Measurements from ENCODE around the gene ITFG2. TPM values are rescaled to one million over a fixed set of nuclear protein-coding genes. Genes with fewer than 3 reads are reported as not detected.
"Not testable (repeated sequence)": the region's sequence is repeated elsewhere in the genome, so short reads cannot be mapped to it uniquely, and the experiment has no call there.

ITFG2 gene
- total RNA-seq, 1 donor from 2014 or later = 90.6 TPM

- TF ChIP-seq CTCF (IDR thresholded peaks at IDR 0.05) = no peak
- intact Hi-C loops (cut with micrococcal nuclease) = no loop called here
- ATAC-seq (ENCODE audit: low read depth) (no peak), DNase-seq (no peak)
- peaks cover 24% of the 10 kb centered on the region for H3K36me3 Mint-ChIP-seq (ENCODE audit: low read depth)
- no peaks in the 10 kb centered on the region for H3K4me1 Mint-ChIP-seq
- no peaks in the 10 kb centered on the region for H3K27me3 Mint-ChIP-seq
- no peak overlapping the region for H3K4me3 Mint-ChIP-seq
- CTCF ChIA-PET = no interaction called here
- no peak overlapping the region for H3K27ac Mint-ChIP-seq
- H3K9me3 Mint-ChIP-seq = no peaks in the 10 kb centered on the region
- POLR2A ChIA-PET = no interaction called here
Measured at GRCh38 chr12:2858944-2859421, 46.5 kb downstream of the ITFG2 start.

- no peaks in the 10 kb centered on the region for H3K4me1 Mint-ChIP-seq
- peaks cover 20% of the 10 kb centered on the region for H3K36me3 Mint-ChIP-seq (ENCODE audit: low read depth)
- TF ChIP-seq CTCF (IDR thresholded peaks at IDR 0.05) = no peak
- ChIA-PET POLR2A (no interaction called here), CTCF (no interaction called here)
- intact Hi-C loops (cut with micrococcal nuclease) = no loop called here
- H3K9me3 Mint-ChIP-seq = no peaks in the 10 kb centered on the region
- H3K27me3 Mint-ChIP-seq = no peaks in the 10 kb centered on the region
- DNase-seq = no peak
- H3K4me3 Mint-ChIP-seq = no peak overlapping the region
- ATAC-seq (ENCODE audit: low read depth) = no peak
- H3K27ac Mint-ChIP-seq = no peak overlapping the region
Measured at GRCh38 chr12:2860170-2860569, 47.7 kb downstream of the ITFG2 start.

GRCh38 chr12:2862876-2863275, 50.4 kb downstream of the ITFG2 start:
- H3K9me3 Mint-ChIP-seq = no peaks in the 10 kb centered on the region
- H3K4me3 Mint-ChIP-seq = no peak overlapping the region
- intact Hi-C loops (cut with micrococcal nuclease) = no loop called here
- H3K27ac Mint-ChIP-seq = no peak overlapping the region
- ATAC-seq (ENCODE audit: low read depth) (no peak), DNase-seq (no peak)
- peaks cover 10% of the 10 kb centered on the region for H3K36me3 Mint-ChIP-seq (ENCODE audit: low read depth)
- ChIA-PET POLR2A (no interaction called here), CTCF (no interaction called here)
- no peaks in the 10 kb centered on the region for H3K27me3 Mint-ChIP-seq
- no peaks in the 10 kb centered on the region for H3K4me1 Mint-ChIP-seq
- TF ChIP-seq CTCF (IDR thresholded peaks at IDR 0.05) = no peak

- H3K4me3 Mint-ChIP-seq; H3K27me3 Mint-ChIP-seq; ATAC-seq (ENCODE audit: low read depth); H3K9me3 Mint-ChIP-seq; CTCF ChIA-PET; H3K4me1 Mint-ChIP-seq; intact Hi-C loops (cut with micrococcal nuclease); DNase-seq; H3K27ac Mint-ChIP-seq; H3K36me3 Mint-ChIP-seq (ENCODE audit: low read depth): not testable (repeated sequence)
- POLR2A ChIA-PET = interaction anchor here (1.1 kb wide), 1 partner anchor 14 kb away, joined by 3 read pairs; the partner anchor contains the start of genes FOXM1 and RHNO1
Measured at GRCh38 chr12:2863402-2863801, 50.9 kb downstream of the ITFG2 start.

GRCh38 chr12:2864198-2864597, 51.7 kb downstream of the ITFG2 start:
- Mint-ChIP-seq H3K4me1 (no peaks in the 10 kb centered on the region), H3K4me3 (no peak overlapping the region), H3K36me3 (ENCODE audit: low read depth) (peaks cover 2% of the 10 kb centered on the region), H3K27me3 (no peaks in the 10 kb centered on the region), H3K27ac (no peak overlapping the region), H3K9me3 (no peaks in the 10 kb centered on the region)
- ATAC-seq (ENCODE audit: low read depth) (no peak), DNase-seq (no peak)
- ChIA-PET CTCF (no interaction called here), POLR2A (interaction anchor here (1.1 kb wide), 1 partner anchor 13 kb away, joined by 3 read pairs; the partner anchor contains the start of genes FOXM1 and RHNO1)
- intact Hi-C loops (cut with micrococcal nuclease) = no loop called here
- TF ChIP-seq CTCF (IDR thresholded peaks at IDR 0.05) = no peak

GRCh38 chr12:2868986-2869632, 56.6 kb downstream of the ITFG2 start:
- H3K4me3 Mint-ChIP-seq; DNase-seq; H3K27ac Mint-ChIP-seq; ATAC-seq (ENCODE audit: low read depth); H3K9me3 Mint-ChIP-seq; H3K27me3 Mint-ChIP-seq; H3K4me1 Mint-ChIP-seq; CTCF ChIA-PET; intact Hi-C loops (cut with micrococcal nuclease); H3K36me3 Mint-ChIP-seq (ENCODE audit: low read depth): not testable (repeated sequence)
- POLR2A ChIA-PET = interaction anchor here (1.9 kb wide), 1 partner anchor 21 kb away, joined by 5 read pairs; the partner anchor contains the start of gene TULP3

Other genes starting within 250 kb of the ITFG2 start
- 90.5 and 94.7 TPM in 2 replicates for gene FKBP4, start 17.7 kb upstream of the ITFG2 start, total RNA-seq
- not detected in 2 replicates for gene NRIP2, start 22.4 kb downstream of the ITFG2 start, total RNA-seq
- not detected in 2 replicates for gene TEX52, start 44.4 kb downstream of the ITFG2 start, total RNA-seq
- 1.8 and 2.8 TPM in 2 replicates for gene FOXM1, start 64.5 kb downstream of the ITFG2 start, total RNA-seq
- gene RHNO1, start 64.6 kb downstream of the ITFG2 start, total RNA-seq = 12.4 and 14.4 TPM in 2 replicates
- 7.0 and 7.3 TPM in 2 replicates for gene TULP3, start 78.2 kb downstream of the ITFG2 start, total RNA-seq
- gene TEAD4, start 146.7 kb downstream of the ITFG2 start, total RNA-seq = 0.27 TPM in 1 of 2 replicates, not detected in the other

All from activated B cell treated with CpG ODN at 0.5 μM for 24 hours (primary cell).